B cell (primary cell): ENCODE results near the gene TTYH3. TPM values are rescaled to one million over a fixed set of nuclear protein-coding genes. Genes with fewer than 3 reads are reported as not detected.

Experiments
- ATAC-seq: fragments of 200-7000 bp; cut with Tn5 transposase; one replicate; pipeline ENCODE4 v1.10.0; 2021; ENCODE audit warnings: low read depth, mild to moderate bottlenecking, moderate number of reproducible peaks, moderate library complexity
- CTCF ChIA-PET: fragments of 350-600 bp; sonication (Branson Sonifier 250); formaldehyde crosslinking; loops from one replicate; lab custom pipeline; 2021; ENCODE audit warnings: antibody characterized with exemption, inconsistent platforms; lab: Charles Lee
- POLR2A ChIA-PET: fragments of 350-600 bp; sonication (Branson Sonifier 250); formaldehyde crosslinking; loops from one replicate; lab custom pipeline; 2021; ENCODE audit warnings: antibody characterized with exemption; lab: Charles Lee
- DNase-seq: peaks from one replicate; pipeline ENCODE4 v3.0.0; 2013
- H2AFZ ChIP-seq: 2 replicates; pipeline ENCODE4 v1.6.1; 2012; ENCODE audit warnings: mild to moderate bottlenecking, low read depth, low read length; ENCODE audit not compliant: insufficient read depth, poor library complexity, severe bottlenecking
- H3K27ac ChIP-seq, 2 donors: 1 replicate in 1 of 2; 2 replicates in 1 of 2; pipeline ENCODE4 v1.5.1; 2012 to 2013; ENCODE audit warnings: low read length in 2 of 2, mild to moderate bottlenecking in 2 of 2, moderate library complexity in 1 of 2
- H3K27me3 ChIP-seq, 4 experiments: fragments of 200-600 bp in 1 of 4; sonication (generic) in 1 of 4; replicated peaks in 1 of 4; 1 replicate in 2 of 4; 2 replicates in 2 of 4; pipeline versions ENCODE4 v1.6.1 to v1.7.0; 2013 to 2016; ENCODE audit warnings: low read length in 3 of 4, mild to moderate bottlenecking in 2 of 4, mixed read lengths in 1 of 4, moderate library complexity in 1 of 4; ENCODE audit not compliant: insufficient read depth in 4 of 4, control insufficient read depth in 3 of 4; ENCODE audit errors: control extremely low read depth in 1 of 4
- H3K36me3 ChIP-seq, 2 experiments: replicated peaks in 1 of 2; 1 replicate in 1 of 2; 2 replicates in 1 of 2; pipeline versions ENCODE4 v1.6.1 to v1.7.1; 2013; ENCODE audit warnings: low read length in 1 of 2; ENCODE audit not compliant: insufficient read depth in 2 of 2, control insufficient read depth in 1 of 2; ENCODE audit errors: control extremely low read depth in 1 of 2, extremely low read depth in 1 of 2
- H3K4me1 ChIP-seq, 2 donors: fragments of 200-600 bp in 1 of 2; sonication (generic) in 1 of 2; 1 replicate in 1 of 2; 2 replicates in 1 of 2; pipeline versions ENCODE4 v1.5.1 to v1.6.1; 2013 to 2017; ENCODE audit warnings: low read length in 2 of 2; ENCODE audit not compliant: control insufficient read depth in 2 of 2, insufficient read depth in 2 of 2
- H3K4me2 ChIP-seq: replicated peaks from 2 replicates; pipeline ENCODE3; 2012; ENCODE audit warnings: mild to moderate bottlenecking, low read depth, low read length; ENCODE audit not compliant: poor library complexity, severe bottlenecking
- H3K4me3 ChIP-seq, 5 experiments: fragments of 200-600 bp in 1 of 5; sonication (generic) in 1 of 5; 1 replicate in 3 of 5; 2 replicates in 2 of 5; pipeline versions ENCODE4 v1.5.1 to v1.7.0; 2011 to 2016; ENCODE audit warnings: low read length in 4 of 5, mild to moderate bottlenecking in 4 of 5, low read depth in 2 of 5, control low read depth in 1 of 5, moderate library complexity in 1 of 5; ENCODE audit not compliant: insufficient read depth in 1 of 5; ENCODE audit errors: control extremely low read depth in 1 of 5, extremely low read depth in 1 of 5
- H3K79me2 ChIP-seq: fragments of 200-600 bp; sonication (generic); one replicate; pipeline ENCODE4 v1.6.0; 2016; ENCODE audit warnings: low read length; ENCODE audit not compliant: control insufficient read depth, insufficient read depth
- H3K9ac ChIP-seq: fragments of 200-600 bp; sonication (generic); 2 replicates; pipeline ENCODE4 v1.6.1; 2017; ENCODE audit warnings: mild to moderate bottlenecking, low read length, moderate library complexity
- H3K9me3 ChIP-seq, 3 donors: one replicate each; pipeline versions ENCODE4 v1.6.1 to v1.7.1; 2013; ENCODE audit warnings: low read length in 2 of 3; ENCODE audit not compliant: control insufficient read depth in 2 of 3, insufficient read depth in 1 of 3; ENCODE audit errors: control extremely low read depth in 1 of 3
- H4K20me1 ChIP-seq: 2 replicates; pipeline ENCODE4 v1.6.0; 2012; ENCODE audit warnings: mild to moderate bottlenecking, low read length; ENCODE audit not compliant: insufficient read depth, control insufficient read depth, poor library complexity, severe bottlenecking
- H3K27ac Mint-ChIP-seq: one replicate; pipeline ENCODE4 v1.8.0; 2021; ENCODE audit warnings: mixed read lengths
- H3K27me3 Mint-ChIP-seq: one replicate; pipeline ENCODE4 v1.8.0; 2021; ENCODE audit warnings: mixed read lengths
- H3K4me1 Mint-ChIP-seq: one replicate; pipeline ENCODE4 v1.8.0; 2021; ENCODE audit warnings: mixed read lengths
- H3K4me3 Mint-ChIP-seq: one replicate; pipeline ENCODE4 v1.8.0; 2021; ENCODE audit warnings: mixed read lengths
- H3K9me3 Mint-ChIP-seq: one replicate; pipeline ENCODE4 v1.8.0; 2022; ENCODE audit warnings: mixed read lengths; ENCODE audit not compliant: insufficient read depth
- EZH2 ChIP-seq: IDR thresholded peaks from 2 replicates; pipeline ENCODE4 v1.6.1; 2012; ENCODE audit warnings: borderline replicate concordance, low read depth, mild to moderate bottlenecking, moderate library complexity, low read length; ENCODE audit not compliant: insufficient read depth, poor library complexity, severe bottlenecking
- WGBS: methylation state at CpG from one replicate; pipeline ENCODE4 v1.1.5; 2013; ENCODE audit warnings: missing lambda C conversion rate; ENCODE audit not compliant: insufficient coverage; 5-methylcytosine and 5-hydroxymethylcytosine counted together
- intact Hi-C: fragments of 100-400 bp; cut with micrococcal nuclease; formaldehyde crosslinking; loops from one replicate; pipeline ENCODE4 v1.10.0; 2022
- polyA plus RNA-seq: library from polyadenylated mRNA; depleted of rRNA; stranded (reverse); fragments of >200 nt; gene quantifications from 2 replicates; pipeline ENCODE4 v1.2.3, GENCODE V29; 2012
- total RNA-seq, 2 donors: library from RNA; stranded (reverse); fragments of 120-200 nt in 1 of 2; gene quantifications; 1 replicate in 1 of 2; 2 replicates in 1 of 2; pipeline versions ENCODE4 v1.2.3 to v1.2.4, GENCODE V29; 2013 to 2022
- TF ChIP-seq, protein P1 (sequence below): fragments of 200-600 bp; IDR thresholded peaks from one replicate; pipeline ENCODE4 v1.8.0; 2022; ENCODE audit warnings: antibody characterized with exemption, mild to moderate bottlenecking

TTYH3 gene
- total and polyA plus RNA-seq, 2 donors (not counting 1 experiment from before 2014, with no cell fraction given), result 8.4 to 48.6 TPM

DNA sequence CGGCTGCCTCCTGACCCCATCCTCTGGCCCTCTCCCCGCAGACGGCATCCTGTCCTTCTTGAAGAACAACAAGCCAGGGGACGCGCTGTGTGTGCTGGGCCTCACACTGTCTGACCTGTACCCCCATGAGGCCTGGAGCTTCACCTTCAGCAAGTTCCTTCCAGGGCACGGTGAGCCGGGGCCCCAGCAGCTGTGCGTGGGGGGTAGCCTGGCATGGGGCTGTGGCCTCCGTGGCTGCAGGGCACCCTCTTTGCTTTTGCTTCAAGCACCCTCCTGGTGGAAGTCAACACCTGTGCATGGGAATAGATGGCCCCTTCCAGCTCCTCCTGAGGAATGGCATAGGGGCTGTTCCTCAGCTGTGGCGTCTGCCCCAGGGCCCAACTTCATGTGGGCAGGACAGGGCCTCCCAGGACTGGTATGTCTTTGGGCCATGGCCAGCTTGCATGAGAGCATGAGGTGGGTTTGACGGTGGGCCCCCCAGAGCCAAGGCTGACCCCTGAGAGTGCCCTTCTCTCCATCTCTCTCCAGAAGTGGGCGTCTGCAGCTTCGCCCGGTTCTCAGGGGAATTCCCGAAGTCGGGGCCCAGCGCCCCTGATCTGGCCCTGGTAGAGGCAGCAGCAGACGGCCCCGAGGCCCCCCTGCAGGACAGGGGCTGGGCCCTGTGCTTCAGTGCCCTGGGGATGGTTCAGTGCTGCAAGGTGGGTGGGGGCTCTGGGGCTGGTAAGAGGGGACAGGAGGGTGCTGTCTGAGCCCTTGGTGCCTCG lies 76.9 kb downstream of the TTYH3 start:
- peaks cover 38% of the 10 kb centered on the region for H3K4me1 Mint-ChIP-seq
- POLR2A ChIA-PET, result interaction anchor here (0.5 to 2.9 kb wide), 7 partner anchors 10 to 181 kb away, joined by 4 to 24 read pairs (median 7); no protein-coding TSS in a partner anchor
- no peak for ATAC-seq

More for the DNA sequence above, 76.9 kb downstream of the TTYH3 start:
- Mint-ChIP-seq H3K4me3 (peak overlapping the region; percentile 92), H3K27me3 (no peaks in the 10 kb centered on the region), H3K27ac (peak overlapping the region; percentile 97), H3K9me3 (no peaks in the 10 kb centered on the region)
- H4K20me1 ChIP-seq, result no peaks in the 10 kb centered on the region
- H3K27me3 ChIP-seq, result no peaks in the 10 kb centered on the region
- 79% methylated on average over 20 of the region's 20 CpGs for WGBS
- H3K36me3 ChIP-seq, result peaks cover 0 to 11% of the 10 kb centered on the region in 2 experiments
- no peak for DNase-seq
- no peak overlapping the region for H2AFZ ChIP-seq
- intact Hi-C loops, result loop anchor here (1.0 kb wide), 4 partner anchors 9 to 231 kb away; partner anchors contain the start of gene BRAT1
- peak overlapping the region; percentile 85 for H3K4me2 ChIP-seq
- H3K9ac ChIP-seq, result peak overlapping the region; percentile 70
- CTCF ChIA-PET, result interaction anchor here (0.7 to 7.2 kb wide), 28 partner anchors 10 to 257 kb away, joined by 3 to 128 read pairs (median 8); partner anchors contain the start of genes BRAT1 and TTYH3
- TF ChIP-seq EZH2, result no peak
- TF ChIP-seq, protein P1, sequence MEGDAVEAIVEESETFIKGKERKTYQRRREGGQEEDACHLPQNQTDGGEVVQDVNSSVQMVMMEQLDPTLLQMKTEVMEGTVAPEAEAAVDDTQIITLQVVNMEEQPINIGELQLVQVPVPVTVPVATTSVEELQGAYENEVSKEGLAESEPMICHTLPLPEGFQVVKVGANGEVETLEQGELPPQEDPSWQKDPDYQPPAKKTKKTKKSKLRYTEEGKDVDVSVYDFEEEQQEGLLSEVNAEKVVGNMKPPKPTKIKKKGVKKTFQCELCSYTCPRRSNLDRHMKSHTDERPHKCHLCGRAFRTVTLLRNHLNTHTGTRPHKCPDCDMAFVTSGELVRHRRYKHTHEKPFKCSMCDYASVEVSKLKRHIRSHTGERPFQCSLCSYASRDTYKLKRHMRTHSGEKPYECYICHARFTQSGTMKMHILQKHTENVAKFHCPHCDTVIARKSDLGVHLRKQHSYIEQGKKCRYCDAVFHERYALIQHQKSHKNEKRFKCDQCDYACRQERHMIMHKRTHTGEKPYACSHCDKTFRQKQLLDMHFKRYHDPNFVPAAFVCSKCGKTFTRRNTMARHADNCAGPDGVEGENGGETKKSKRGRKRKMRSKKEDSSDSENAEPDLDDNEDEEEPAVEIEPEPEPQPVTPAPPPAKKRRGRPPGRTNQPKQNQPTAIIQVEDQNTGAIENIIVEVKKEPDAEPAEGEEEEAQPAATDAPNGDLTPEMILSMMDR, result no peak
- H3K79me2 ChIP-seq, result peaks cover 3% of the 10 kb centered on the region
- peak overlapping the region in 4 of 5 experiments; percentile 44 to 77 (median 60) for H3K4me3 ChIP-seq
- peak overlapping the region; percentile 93 to 95 for H3K27ac ChIP-seq
- H3K4me1 ChIP-seq, result peaks cover 29 to 39% of the 10 kb centered on the region in 2 donors
- H3K9me3 ChIP-seq, result peaks cover 0 to 9% (median 0%) of the 10 kb centered on the region in 3 donors
